Endometrium (tissue), 2 donors: ENCODE data around the gene EIF4E3.
A peak's percentile ranks its signal among the peaks of the same experiment; 100 is the strongest.

Source experiments
- FAIRE-seq: peaks from 2 replicates; lab custom pipeline; 2012; peaks lifted over from hg19 to GRCh38; lab: Jason Lieb, UNC
- donor health status: control.
- donor health status: control.

The EIF4E3 gene

DNA sequence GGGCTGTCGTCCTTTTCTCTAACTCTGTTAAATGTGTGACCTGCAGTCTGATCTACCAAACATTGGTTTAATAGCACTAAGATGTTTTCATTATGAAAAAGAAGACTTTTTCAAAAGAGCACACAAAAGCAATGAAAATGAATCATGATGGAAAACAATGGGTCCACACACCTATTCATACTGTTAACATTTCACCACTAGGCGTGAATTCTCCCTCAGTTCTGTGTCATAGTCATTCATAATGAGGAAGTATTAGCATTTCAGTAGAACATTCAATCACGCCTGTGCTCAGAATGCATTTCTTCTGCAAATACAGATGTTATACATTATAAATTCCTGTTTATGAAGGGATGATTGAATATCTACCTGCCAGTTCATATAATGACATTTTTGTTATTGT lies 35.9 kb downstream of the EIF4E3 start:
- FAIRE-seq, result no peak

DNA sequence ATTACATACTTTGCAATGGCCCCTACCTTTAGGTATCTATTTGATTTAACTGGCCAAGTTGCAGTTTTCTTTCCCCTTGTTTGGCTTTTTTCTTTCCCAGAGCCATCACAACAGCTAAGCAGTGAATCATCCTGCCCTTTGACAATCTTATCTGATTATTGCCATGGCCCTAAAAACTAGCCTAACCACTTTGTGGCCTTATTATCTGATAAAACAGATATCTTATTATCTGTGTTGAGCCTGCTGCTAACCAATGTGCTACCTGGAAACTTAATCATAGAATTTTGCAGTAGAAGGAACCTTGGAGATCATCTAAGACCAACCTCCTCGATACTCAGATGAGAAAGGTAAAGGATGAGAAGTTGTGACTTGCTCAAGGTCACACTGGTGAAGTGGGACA lies 37.1 kb downstream of the EIF4E3 start:
- no peak for FAIRE-seq

GRCh38 chr3:71685686-71686085 lies 39.5 kb downstream of the EIF4E3 start:
- FAIRE-seq, result no peak

- peak; percentile 83 for FAIRE-seq
Observed at GRCh38 chr3:71684757-71685386, 40.3 kb downstream of the EIF4E3 start.

DNA sequence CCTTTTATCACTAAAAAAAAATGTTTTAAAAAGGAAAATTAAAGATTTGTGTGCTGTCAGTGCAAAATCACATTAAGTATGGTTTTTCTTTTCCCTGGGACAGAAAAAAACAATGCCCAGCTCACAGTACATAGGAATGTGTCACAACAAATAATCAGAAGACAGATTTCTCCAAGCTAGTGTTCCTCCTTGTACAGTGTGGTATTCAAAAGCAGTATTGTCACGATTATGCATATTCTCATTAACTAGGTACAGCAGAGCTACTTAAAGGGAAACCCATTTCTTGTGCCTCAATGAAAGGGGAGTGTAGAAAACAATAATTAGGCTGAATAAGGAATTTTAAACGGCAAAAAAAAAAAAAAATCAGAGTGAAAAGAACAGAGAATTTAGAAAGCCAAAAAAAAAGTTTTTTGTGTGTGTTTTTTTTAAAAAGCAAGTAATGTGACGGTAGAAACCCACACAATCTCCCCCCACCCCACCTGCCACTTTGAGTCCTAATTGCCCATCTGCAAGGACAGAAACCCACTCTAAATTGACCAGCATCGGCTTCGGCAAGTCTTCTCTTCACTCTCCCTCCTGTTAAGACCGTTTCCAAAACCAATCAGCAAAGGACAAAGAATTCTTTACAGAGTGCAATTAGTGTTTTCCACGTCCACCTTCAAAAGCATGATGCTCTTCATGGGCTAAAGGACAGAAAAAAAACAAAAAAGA lies 41.0 kb downstream of the EIF4E3 start:
- FAIRE-seq, result no peak

DNA sequence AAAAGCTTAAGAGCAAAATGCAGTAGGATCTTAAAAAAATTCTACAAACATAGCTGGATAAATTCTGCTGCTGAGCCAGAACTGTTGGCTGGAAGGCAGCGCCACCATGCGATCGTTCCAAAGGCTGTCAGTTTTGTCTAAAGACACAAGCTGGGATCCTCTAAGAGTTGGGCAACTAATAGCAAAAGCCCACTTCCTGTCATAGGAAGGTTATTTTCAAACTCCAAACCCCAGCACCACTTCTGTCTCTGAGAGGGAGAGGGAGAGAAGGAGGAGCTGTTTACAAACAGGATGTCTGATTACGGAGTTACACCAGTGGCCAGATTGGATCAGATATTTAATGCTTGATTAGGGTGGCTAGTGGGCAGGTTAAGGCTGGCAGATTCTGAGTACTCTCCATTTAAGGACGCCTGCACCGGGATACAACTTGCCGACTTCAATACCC lies 44.0 kb downstream of the EIF4E3 start:
- FAIRE-seq, result no peak

DNA sequence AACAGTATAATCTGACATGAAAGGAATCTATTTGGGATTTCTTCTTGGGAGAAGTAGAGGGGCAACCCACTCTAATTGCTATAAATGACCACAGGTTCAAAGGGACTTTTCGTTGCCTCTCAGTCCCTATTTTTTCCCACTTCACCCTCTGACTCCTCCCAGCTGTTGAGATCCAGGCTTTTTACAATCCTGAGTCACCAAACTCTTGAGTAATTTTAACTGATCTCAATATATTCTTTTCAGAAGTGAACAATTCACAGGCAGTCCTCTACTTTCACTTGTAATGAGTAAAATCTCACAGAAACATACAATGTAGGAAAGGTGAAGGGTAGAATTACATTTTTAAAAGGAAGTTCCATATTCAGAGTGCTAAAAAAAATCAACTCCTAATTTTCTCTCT lies 44.6 kb downstream of the EIF4E3 start:
- no peak for FAIRE-seq

- FAIRE-seq, result no peak
Observed at GRCh38 chr3:71676931-71677330, 48.3 kb downstream of the EIF4E3 start.

GRCh38 chr3:71673486-71673885 lies 51.7 kb downstream of the EIF4E3 start:
- peak; percentile 62 for FAIRE-seq

DNA sequence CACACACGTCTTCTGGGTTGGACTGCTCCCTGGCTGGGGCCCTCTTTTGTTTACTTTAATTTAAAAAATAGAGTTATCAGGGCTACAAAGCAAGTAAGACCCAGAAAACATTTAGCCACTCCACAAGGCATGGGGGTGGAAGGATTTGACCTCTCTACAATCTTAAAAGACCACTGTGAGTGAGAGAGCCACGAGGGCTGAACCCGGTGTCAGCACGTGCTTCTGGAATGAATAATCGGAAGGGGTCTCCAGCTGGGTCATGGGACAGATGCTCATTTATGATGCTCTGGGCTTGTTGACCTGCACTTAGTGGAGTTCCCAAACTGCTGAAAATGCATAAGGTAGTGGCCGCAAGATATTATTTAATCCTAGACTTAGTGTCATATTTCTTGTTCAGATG lies 52.4 kb downstream of the EIF4E3 start:
- peak; percentile 78 for FAIRE-seq

DNA sequence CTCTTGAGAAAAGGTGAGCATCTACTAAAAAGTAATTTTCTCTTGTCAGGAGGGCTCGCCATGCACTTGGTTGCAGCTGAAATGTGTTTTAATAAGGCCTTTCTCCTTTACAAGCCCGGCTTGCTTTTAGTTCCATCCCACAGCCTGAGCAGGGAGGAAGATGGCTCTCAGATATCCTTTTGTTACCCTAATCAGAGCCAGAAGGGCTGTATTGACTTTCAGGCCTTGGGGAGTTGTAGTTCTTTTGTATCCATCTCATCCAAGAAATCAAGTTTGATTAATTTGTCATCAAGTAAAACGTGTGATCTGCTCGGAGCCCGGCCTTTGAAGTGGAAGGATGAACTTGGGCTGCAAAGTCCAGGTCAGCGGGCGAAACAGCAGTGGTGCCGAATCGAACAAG lies 52.9 kb downstream of the EIF4E3 start:
- FAIRE-seq, result no peak

GRCh38 chr3:71671216-71671845 lies 53.9 kb downstream of the EIF4E3 start:
- no peak for FAIRE-seq

DNA sequence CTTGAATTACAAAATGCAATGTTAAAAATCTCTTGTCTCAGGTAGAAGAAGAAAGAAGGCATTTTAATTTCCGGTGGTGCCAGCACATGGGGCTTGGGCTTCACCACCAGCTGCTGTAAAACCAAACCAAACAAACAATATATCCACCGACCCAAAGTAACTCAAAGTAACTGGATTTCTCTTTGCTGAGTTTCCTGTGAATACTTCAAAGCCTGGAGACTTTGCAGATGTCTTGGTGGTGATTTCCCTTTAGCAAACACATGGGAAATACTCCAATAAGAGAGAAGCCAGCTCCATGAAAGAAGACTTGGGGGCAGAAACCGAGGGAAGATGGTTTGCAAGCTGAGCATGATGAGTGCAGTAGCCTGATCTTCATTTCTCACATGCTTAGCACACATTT lies 62.6 kb downstream of the EIF4E3 start:
- FAIRE-seq, result no peak

DNA sequence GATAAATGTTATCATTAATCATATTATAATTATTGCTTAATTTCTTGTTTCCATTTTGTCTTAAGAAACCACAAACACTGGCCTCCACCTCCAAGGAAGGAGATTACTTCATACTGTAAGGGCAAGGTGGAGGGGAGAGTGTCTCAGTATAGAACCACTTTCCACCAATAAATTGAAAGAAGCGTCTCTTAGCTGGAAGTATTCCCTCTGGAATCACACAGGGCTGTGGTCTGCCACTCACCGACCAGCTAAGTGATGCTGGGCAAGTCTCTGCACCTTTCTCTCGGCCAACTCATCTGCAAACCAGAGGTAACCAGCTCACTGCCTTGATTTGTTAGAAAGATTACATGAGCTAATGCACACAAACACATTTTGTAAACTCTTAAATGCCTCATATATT lies 63.1 kb downstream of the EIF4E3 start:
- FAIRE-seq, result no peak

DNA sequence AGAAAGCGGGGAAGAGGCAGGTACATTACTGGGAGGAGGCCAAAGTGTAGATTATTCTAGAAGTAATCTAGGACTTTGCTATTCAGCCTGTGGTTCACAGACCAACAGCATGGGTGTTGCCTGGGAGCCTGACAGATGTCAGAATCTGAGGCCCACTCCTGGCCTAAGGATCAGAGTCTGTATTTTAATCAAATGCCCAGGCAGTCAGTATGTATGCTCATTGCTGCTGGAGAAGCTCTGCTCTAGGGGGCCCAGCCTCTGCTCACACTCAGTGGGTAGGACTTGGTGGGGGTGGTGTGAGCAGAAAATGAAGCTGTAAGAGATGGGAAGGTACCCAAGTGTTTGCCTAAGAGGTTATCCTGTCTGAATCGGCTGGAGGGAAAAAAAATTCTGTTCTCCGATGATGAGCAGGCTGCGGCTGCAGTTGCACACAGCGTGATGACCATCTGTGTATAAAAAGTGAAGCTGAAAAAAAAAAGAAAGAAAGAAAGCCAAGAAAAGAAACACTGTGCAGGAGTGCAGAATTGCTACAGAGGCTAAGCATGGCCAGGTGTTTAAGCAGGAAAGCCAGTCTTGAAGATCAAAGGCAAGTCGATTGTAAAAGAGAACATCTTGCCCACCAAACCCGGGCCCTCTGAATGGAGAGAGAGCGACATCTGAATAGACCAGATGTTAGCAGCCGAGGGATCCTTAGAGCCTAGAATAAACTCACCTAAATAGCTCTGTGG lies 65.2 kb downstream of the EIF4E3 start:
- peak; percentile 59 for FAIRE-seq

GRCh38 chr3:71657831-71658530 lies 67.2 kb downstream of the EIF4E3 start:
- FAIRE-seq, result no peak

- FAIRE-seq, result no peak
Observed at GRCh38 chr3:71655061-71655460, 70.1 kb downstream of the EIF4E3 start.

DNA sequence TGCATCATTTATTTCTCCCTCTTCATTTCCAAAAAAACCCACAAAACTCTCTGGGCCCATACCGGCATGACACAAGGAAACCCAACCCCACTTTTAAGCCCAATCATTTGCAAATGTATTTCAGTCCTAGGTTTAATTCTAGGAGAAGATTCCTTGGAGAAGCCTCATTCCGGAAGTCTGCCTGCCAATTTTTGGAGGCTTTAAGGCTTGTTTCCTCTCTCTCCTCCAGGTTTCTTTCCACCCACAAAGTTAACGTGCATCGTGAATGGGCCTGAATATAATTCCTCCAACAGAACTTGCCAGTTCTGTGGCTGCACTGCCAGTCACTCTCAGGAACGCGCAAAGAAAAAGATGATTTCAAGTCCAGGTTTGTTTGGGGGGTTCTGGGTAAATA lies 71.8 kb downstream of the EIF4E3 start:
- FAIRE-seq, result no peak

- FAIRE-seq, result peak; percentile 62
Observed at GRCh38 chr3:71652781-71653413, 72.3 kb downstream of the EIF4E3 start.

- no peak for FAIRE-seq
Observed at GRCh38 chr3:71651625-71652024, 73.6 kb downstream of the EIF4E3 start.

DNA sequence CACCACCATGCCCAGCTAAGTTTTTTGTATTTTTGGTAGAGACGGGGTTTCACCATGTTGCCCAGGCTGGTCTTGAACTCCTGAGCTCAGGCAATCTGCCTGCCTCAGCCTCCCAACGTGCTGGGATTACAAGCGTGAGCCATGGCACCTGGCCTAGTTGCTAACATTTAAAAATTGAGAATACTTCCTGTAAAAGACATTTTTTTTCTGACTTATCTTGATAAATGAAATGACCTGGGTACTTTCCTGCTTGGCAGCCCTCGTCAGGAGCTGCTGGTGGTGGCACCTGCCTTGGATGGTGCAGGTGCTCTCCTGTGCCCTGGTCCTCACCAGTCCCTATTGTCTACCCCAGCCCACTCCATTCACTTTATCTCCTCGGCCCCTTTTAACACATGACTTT lies 74.8 kb downstream of the EIF4E3 start:
- FAIRE-seq, result no peak

GRCh38 chr3:71649757-71650156 lies 75.4 kb downstream of the EIF4E3 start:
- no peak for FAIRE-seq
